NCI-H1105 (cell line): ENCODE data around the gene HSPH1.

Experiments used
- DNase-seq: peaks from one replicate; lab custom pipeline; 2025; lab: John Stamatoyannopoulos, UW

Gene HSPH1

GRCh38 chr13:31161557-31162150 is at the start of gene HSPH1:
TSS of gene HSPH1 (minus strand) at chr13:31161904. CDS start at chr13:31161582, 322 bp downstream.
- peak; percentile 92 for DNase-seq

GRCh38 chr13:31209841-31210210 is 48.1 kb upstream of the HSPH1 start:
- DNase-seq, result no peak

GRCh38 chr13:31209172-31209840 is 47.6 kb upstream of the HSPH1 start:
- peak; percentile 82 for DNase-seq

- no peak for DNase-seq
These were observed 46.9 kb upstream of the HSPH1 start for GRCh38 chr13:31208559-31209122.

- peak; percentile 44 for DNase-seq
These were observed 46.2 kb upstream of the HSPH1 start for GRCh38 chr13:31207661-31208552.

- no peak for DNase-seq
These were observed 42.9 kb upstream of the HSPH1 start for GRCh38 chr13:31204592-31204991.

DNA sequence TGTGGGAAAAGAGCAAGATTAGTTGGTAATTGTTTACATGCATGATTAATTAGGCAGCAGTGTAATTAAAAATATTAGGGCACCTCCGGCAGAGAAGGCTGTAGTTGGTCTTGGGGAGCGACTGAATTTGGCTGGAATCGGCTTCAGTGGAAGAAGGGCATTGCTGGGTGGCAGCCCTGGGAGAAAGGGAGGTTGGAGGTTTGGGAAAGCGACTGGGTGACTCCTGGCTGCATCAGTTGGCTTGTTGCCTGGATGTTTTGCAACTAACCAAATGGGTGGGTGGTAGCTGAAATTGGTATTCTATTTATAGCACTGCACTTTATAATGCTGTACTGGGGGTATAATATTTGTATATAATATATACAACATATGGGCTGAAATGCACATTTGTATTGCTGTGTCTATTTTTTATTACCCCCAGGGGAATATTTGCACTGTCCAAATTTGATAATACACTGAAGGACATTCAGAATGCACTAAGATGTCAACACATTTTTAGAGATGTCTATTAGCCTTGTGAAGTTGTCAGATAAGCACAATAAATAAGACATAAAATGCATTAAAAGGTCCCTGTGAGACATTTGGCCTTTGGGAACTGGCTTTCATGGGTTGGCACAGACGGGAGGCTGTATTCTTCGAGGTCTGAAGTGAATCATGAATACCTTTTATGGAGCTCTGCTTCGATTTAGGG is 39.8 kb upstream of the HSPH1 start:
- DNase-seq, result no peak

DNA sequence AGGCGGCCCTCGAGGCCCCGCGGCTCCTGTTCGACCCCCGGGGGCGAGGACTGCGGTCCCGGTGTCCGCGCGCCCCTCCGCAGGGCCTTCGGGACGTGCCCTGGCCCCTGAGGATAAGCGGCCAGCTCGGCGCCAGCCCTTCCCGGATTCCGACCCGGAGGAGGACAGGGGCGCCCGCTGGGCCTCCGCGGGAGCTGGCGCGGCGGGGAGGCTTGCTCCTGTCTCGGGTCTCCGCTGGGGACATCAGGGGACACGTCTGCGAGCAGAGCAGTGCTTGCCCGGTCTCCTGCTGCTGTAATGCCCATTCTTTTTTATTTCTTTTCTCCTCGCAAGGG is 38.9 kb upstream of the HSPH1 start:
- DNase-seq, result no peak

DNA sequence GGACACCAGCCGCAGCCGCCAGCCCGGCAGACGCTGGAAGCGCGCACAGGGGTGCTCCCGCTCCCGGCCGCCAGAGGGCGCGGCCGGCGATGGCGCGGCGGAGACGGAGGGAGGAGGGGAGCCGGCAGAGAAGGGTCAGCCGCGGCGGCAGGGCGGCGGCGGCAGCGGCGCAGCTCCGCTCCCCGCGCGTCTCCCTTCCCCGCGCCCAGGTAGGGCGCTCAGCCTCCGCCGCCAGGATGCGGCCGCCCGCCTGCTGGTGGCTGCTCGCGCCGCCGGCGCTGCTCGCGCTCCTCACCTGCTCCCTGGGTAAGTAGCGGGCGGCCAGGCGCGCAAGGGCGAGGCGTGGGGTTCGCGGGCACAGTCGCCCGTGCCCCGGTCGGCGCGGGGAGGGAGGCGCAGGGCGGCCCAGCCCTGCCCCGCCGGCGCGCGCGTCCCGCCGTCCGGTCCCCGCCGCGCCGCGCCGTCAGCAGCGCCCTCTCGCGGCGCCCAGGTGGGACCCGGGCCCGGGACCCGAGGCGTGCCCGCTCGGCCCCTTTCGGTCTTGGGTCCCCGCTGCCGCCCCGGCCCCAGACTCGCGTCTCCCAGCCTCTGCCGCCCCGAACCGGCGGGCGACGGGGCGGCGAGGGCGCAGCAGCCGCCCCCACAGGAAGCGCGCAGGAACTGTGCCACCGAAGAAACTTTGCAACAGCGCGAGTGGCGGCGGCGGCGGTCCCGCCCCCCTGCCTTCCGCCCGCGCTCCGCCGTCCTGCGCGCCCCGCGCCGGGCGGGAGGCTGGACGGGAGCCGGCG is 38.3 kb upstream of the HSPH1 start, which contains the start of gene B3GLCT:
Gene B3GLCT (plus strand): TSS at position 127 of the 788 bp plus-strand sequence. CDS start 110 bp downstream, at position 237.
- DNase-seq, result peak; percentile 56

DNA sequence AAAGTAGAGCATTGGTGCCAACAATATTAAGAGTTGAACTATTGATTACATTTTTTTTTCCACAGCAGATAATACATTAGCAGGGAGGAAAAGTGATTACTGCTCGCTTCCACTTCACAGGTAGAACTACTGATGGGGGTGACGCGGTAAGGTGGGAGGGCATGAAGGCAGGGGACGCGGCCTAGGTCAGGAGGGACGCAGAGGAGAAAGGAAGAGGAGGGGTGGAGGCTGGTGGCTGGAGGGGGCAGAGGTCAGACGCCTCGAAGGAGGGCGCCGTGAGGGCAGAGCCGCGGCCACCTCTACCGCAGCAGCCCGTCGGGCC is 37.8 kb upstream of the HSPH1 start:
- DNase-seq, result no peak

DNA sequence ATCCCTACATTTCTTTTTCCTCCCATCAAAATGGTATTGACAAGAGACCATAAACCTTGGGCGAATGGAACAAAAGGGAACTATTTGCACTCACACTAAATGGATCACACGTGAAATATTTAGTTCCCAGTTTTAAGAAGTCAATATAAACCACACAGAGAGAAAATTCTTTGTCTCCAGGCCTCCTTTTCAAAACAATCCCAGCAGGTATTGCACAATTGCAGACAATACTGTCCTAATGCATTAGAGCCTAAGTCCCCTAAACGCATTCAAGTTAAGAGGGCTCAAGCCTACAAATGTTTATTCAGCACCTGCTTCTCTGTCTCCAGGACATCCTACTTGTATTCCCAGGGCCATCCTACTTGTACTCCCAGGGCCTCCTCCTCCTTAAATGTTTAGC is 36.8 kb upstream of the HSPH1 start:
- no peak for DNase-seq

- DNase-seq, result no peak
These were observed 35.3 kb upstream of the HSPH1 start for GRCh38 chr13:31196992-31197391.

DNA sequence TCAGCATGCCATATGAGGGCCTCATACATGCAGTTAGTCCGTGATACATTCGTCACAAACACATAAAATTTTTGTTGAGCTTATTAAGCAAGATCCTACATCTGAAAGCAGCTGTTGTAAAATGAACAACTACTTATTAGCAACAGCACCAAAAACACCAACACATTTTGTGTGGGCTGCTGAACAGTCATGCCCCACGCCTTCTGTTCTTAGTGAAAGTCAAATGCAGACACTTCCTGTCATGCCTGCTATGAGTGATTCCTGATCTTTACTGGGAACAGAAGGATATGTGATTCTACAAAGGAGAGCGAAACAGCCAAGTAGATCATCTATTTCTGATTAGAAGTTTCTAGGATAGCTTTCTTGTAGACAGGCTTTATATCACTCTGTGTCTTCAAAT is 33.9 kb upstream of the HSPH1 start:
- DNase-seq, result no peak

- DNase-seq, result no peak
These were observed 30.6 kb upstream of the HSPH1 start for GRCh38 chr13:31192306-31192705.

DNA sequence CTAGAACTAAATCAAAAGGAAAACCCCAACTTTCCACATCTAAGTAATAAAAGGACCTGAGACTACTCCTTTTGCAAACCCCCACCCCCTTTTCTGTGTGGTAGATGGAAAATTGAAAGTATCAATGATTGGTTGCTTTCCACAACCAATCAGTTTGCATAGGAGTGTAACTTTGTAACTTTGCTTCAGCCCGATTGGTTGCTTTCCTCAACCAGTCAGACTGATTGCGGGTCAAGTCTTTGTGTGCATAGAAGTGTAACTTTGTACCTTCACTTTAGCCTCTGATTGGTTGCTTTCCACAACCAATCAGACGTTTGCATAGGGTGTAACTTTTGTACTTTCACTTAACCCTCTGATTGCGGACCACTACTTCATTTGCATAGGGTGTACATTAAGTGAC is 30.0 kb upstream of the HSPH1 start:
- no peak for DNase-seq

DNA sequence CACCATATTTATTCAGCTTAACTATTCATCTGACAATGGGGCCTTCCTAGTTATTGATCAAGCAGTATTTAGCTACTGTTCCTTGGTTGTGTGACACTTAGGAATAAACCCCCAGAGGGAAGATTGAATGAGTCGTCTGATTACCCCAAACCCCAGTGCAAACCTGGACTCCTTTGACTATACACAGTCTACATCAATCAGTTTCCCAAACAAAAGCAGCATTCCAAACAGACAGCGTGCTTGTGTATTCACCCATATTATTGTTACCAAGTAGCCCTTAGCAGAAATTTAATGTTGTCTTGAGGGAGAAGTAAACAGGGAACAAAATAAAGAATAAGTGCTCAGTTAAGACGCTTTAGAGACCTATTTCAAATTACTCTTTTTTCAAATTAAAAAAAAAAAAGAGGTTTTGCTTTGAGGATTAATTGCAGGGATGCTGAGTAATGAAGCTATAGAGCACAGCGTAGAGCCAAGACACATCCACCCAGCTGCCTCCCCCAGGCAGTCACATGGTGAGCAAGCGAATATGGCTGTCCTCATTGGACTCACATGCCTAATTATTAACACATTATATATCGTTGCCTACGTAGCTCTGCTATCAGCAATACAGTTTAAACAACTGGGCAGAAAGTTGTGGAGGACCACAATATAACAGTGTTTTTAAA is 23.4 kb upstream of the HSPH1 start:
- no peak for DNase-seq

- DNase-seq, result no peak
These were observed 22.7 kb upstream of the HSPH1 start for GRCh38 chr13:31184451-31184850.

- DNase-seq, result no peak
These were observed 21.3 kb upstream of the HSPH1 start for GRCh38 chr13:31182987-31183386.

DNA sequence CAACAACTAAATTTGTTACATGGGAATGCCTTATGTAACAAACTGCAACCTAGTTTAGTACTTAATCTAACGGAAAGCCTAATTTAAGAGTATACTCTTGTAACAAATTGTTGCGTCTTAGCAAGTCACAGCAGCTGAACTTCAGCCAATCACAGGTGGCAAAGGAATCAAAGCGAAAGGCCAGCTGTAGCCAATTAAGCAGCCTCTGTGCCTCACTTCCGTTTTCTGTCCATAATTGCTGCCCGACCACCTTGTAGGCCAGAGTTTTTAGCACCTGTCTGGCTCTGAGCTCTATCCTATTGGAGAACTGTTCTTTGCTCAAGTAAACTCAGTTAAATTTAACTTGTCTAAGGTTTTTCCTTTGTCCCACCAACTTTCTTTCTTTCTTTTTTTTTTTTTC is 18.1 kb upstream of the HSPH1 start:
- no peak for DNase-seq

DNA sequence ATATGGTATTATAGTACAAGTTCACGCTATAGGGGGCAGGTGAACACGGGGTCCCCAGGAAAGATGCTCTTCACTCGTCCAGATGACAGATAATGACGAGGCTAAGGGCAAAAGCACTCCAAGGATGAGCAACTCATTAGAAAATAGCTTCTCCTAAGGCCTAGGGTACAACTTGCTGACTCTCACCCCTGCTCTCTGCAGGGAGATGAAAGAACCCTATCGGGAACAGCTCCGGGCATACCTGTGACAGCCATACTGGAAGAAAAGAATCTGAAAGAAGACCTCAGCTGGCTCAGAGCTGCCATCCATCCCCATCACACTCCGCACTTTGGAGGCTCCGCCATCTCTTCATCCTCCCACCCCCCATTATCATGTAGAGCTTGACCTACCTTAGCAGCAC is 17.5 kb upstream of the HSPH1 start:
- DNase-seq, result no peak
